GM12878 (cell line): Measurements from ENCODE around the gene FLACC1.

ENCODE experiments used
- ATF3 ChIP-seq: IDR thresholded peaks from 2 replicates; pipeline ENCODE4 v1.6.1; 2011; ENCODE audit warnings: low read depth, mild to moderate bottlenecking, low read length, moderate library complexity, borderline replicate concordance; ENCODE audit errors: extremely low read depth
- ATF7 ChIP-seq: fragments of 450-650 bp; IDR thresholded peaks from 2 replicates; pipeline ENCODE4 v1.6.1; 2016; ENCODE audit warnings: low read depth, mild to moderate bottlenecking
- CHD2 ChIP-seq: IDR thresholded peaks from 2 replicates; pipeline ENCODE4 v1.6.1; 2011; ENCODE audit warnings: low read depth, low read length, improper control_type of control experiment, borderline replicate concordance
- CREB1 ChIP-seq: IDR thresholded peaks from 2 replicates; pipeline ENCODE4 v1.6.1; 2012; ENCODE audit warnings: low read depth, mild to moderate bottlenecking, inconsistent platforms
- CTCF ChIP-seq, 3 experiments: IDR thresholded peaks in 2 of 3; conservative IDR thresholded peaks in 1 of 3; 2 replicates each; pipeline ENCODE4 v1.5.1; 2011; ENCODE audit warnings: low read depth in 3 of 3, low read length in 3 of 3, mild to moderate bottlenecking in 3 of 3, control low read depth in 2 of 3, moderate library complexity in 2 of 3, inconsistent platforms in 1 of 3, mixed read lengths in 1 of 3; ENCODE audit not compliant: control insufficient read depth in 2 of 3, insufficient read depth in 1 of 3; ENCODE audit errors: extremely low read depth in 1 of 3
- JUND ChIP-seq: IDR thresholded peaks from 2 replicates; pipeline ENCODE4 v1.6.1; 2012; ENCODE audit warnings: low read depth, mild to moderate bottlenecking, low read length, improper control_type of control experiment, moderate library complexity
- PKNOX1 ChIP-seq: fragments of 450-650 bp; IDR thresholded peaks from 2 replicates; pipeline ENCODE4 v1.6.1; 2016; ENCODE audit warnings: mild to moderate bottlenecking
- RFX5 ChIP-seq: IDR thresholded peaks from 2 replicates; pipeline ENCODE4 v1.6.1; 2011; ENCODE audit warnings: low read depth, low read length, improper control_type of control experiment
- SPI1 ChIP-seq: IDR thresholded peaks from 2 replicates; pipeline ENCODE4 v1.6.1; 2011; ENCODE audit warnings: low read depth, mild to moderate bottlenecking, low read length, moderate library complexity, borderline replicate concordance; ENCODE audit not compliant: insufficient read depth
- ZNF274 ChIP-seq: IDR thresholded peaks from one replicate; pipeline ENCODE4 v1.8.0; 2011; ENCODE audit not compliant: insufficient read length, insufficient read depth

- no peak for TF ChIP-seq SPI1
- no peak for TF ChIP-seq JUND
- TF ChIP-seq ZNF274, result no peak
- TF ChIP-seq CTCF (IDR thresholded peaks at IDR 0.05 in 2 of 3, conservative IDR thresholded peaks at IDR 0.05 in 1 of 3; ENCODE audit: control insufficient read depth in 2 of 3, extremely low read depth in 1 of 3, insufficient read depth in 1 of 3, low read depth in 3 of 3, low read length in 3 of 3), result no peak
- TF ChIP-seq CREB1, result no peak
- no peak for TF ChIP-seq ATF7
- TF ChIP-seq PKNOX1, result no peak
- TF ChIP-seq RFX5, result no peak
- no peak for TF ChIP-seq CHD2
- no peak for TF ChIP-seq ATF3
Observed at GRCh38 chr2:201329409-201329808, 27.7 kb downstream of the FLACC1 start.
